HCT116 (cell line): ENCODE data around the gene SPRED2. TPM values are rescaled to one million over a fixed set of nuclear protein-coding genes. Genes with fewer than 3 reads are reported as not detected.
A peak's percentile ranks its signal among the peaks of the same experiment; 100 is the strongest.

Source experiments
- ATAC-seq: fragments of 200-7000 bp; cut with Tn5 transposase; 2 replicates; pipeline ENCODE4 v1.9.1; 2020; ENCODE audit warnings: mild to moderate bottlenecking, moderate library complexity
- BruUV-seq: library from RNA; stranded (reverse); fragments of 400-500 nt; replicated peaks from 2 replicates; lab custom pipeline; 2021; lab: Mats Ljungman, UMichigan
- CTCF ChIA-PET: fragments of 300-600 bp; sonication (Branson Sonifier 250); formaldehyde crosslinking; loops from one replicate; lab custom pipeline; 2021; ENCODE audit warnings: antibody characterized with exemption; lab: Charles Lee
- POLR2A ChIA-PET: fragments of 300-600, 350-600 bp; sonication (Branson Sonifier 250); formaldehyde crosslinking; loops from one replicate; lab custom pipeline; 2021; ENCODE audit warnings: antibody characterized with exemption; lab: Charles Lee
- RAD21 ChIA-PET, 2 experiments: fragments of 300-600 bp; sonication (Branson Sonifier 250); formaldehyde crosslinking; loops; one replicate each; lab custom pipeline; 2023; ENCODE audit warnings: low total read pairs in 2 of 2; ENCODE audit not compliant: uncharacterized antibody in 2 of 2, unreplicated experiment in 2 of 2, low non-redundant PET in 1 of 2; lab: Charles Lee
- DNase-seq: peaks from one replicate; pipeline ENCODE4 v3.0.0-alpha.2; 2010; ENCODE audit warnings: low read depth, low spot score
- H2AFZ ChIP-seq: fragments of 200-600 bp; shearing (Covaris generic), sonication (generic); 2 replicates; pipeline ENCODE4 v1.6.1; 2017; ENCODE audit warnings: low read depth, mixed run types, mixed read lengths, antibody characterized with exemption, low read length; ENCODE audit not compliant: poor library complexity, severe bottlenecking
- H3K27ac ChIP-seq: 2 replicates; pipeline ENCODE4 v1.5.1; 2012; ENCODE audit warnings: low read depth, low read length
- H3K27me3 ChIP-seq: fragments of 200-600 bp; sonication (generic); 2 replicates; pipeline ENCODE4 v1.6.1; 2016; ENCODE audit warnings: mixed run types, low read length, mixed read lengths; ENCODE audit not compliant: insufficient read depth
- H3K36me3 ChIP-seq, 2 experiments: fragments of 200-500 bp in 1 of 2; fragments of 200-600 bp in 1 of 2; sonication (Bioruptor generic) in 1 of 2; sonication (generic) in 1 of 2; 2 replicates each; pipeline versions ENCODE4 v1.5.1 to v1.6.1; 2014 to 2016; ENCODE audit warnings: low read length in 2 of 2, inconsistent platforms in 1 of 2, mixed read lengths in 1 of 2, mixed run types in 1 of 2; ENCODE audit not compliant: insufficient read depth in 2 of 2, control insufficient read depth in 1 of 2
- H3K4me1 ChIP-seq, 2 experiments: fragments of 200-600 bp in 1 of 2; sonication (generic) in 1 of 2; 2 replicates each; pipeline versions ENCODE4 v1.5.1 to v1.6.1; 2012 to 2017; ENCODE audit warnings: low read length in 2 of 2, inconsistent platforms in 1 of 2, mild to moderate bottlenecking in 1 of 2, mixed read lengths in 1 of 2, mixed run types in 1 of 2, moderate library complexity in 1 of 2; ENCODE audit not compliant: insufficient read depth in 2 of 2, control insufficient read depth in 1 of 2
- H3K4me2 ChIP-seq: fragments of 200-600 bp; sonication (generic); 2 replicates; pipeline ENCODE4 v1.6.1; 2017; ENCODE audit warnings: mixed run types, low read length, mixed read lengths
- H3K4me3 ChIP-seq, 2 experiments: fragments of 200-600 bp in 1 of 2; sonication (generic) in 1 of 2; replicated peaks in 1 of 2; 2 replicates each; pipeline ENCODE4 v1.5.1; 2011 to 2016; ENCODE audit warnings: low read length in 2 of 2, control low read depth in 1 of 2, low read depth in 1 of 2, mild to moderate bottlenecking in 1 of 2, mixed read lengths in 1 of 2, mixed run types in 1 of 2
- H3K79me2 ChIP-seq: fragments of 200-600 bp; sonication (generic); 2 replicates; pipeline ENCODE4 v1.6.1; 2017; ENCODE audit warnings: mild to moderate bottlenecking, mixed run types, low read length, moderate library complexity, mixed read lengths; ENCODE audit not compliant: insufficient read depth
- H3K9ac ChIP-seq: fragments of 200-600 bp; sonication (generic); 2 replicates; pipeline ENCODE4 v1.6.1; 2016; ENCODE audit warnings: low read length, mixed read lengths
- H3K9me2 ChIP-seq: fragments of 200-600 bp; sonication (generic), shearing (Covaris generic); 2 replicates; pipeline ENCODE4 v1.6.1; 2017; ENCODE audit warnings: mixed run types, mild to moderate bottlenecking, moderate library complexity; ENCODE audit not compliant: insufficient read depth
- H3K9me3 ChIP-seq, 2 experiments: fragments of 200-500 bp in 1 of 2; fragments of 200-600 bp in 1 of 2; sonication (Bioruptor generic) in 1 of 2; sonication (generic) in 1 of 2; 2 replicates each; pipeline ENCODE4 v1.6.1; 2014 to 2017; ENCODE audit warnings: low read length in 2 of 2, mixed read lengths in 2 of 2, inconsistent platforms in 1 of 2, low read depth in 1 of 2, mild to moderate bottlenecking in 1 of 2, mixed run types in 1 of 2, moderate library complexity in 1 of 2; ENCODE audit not compliant: control insufficient read depth in 1 of 2, insufficient read depth in 1 of 2
- H4K20me1 ChIP-seq: fragments of 200-600 bp; sonication (generic), shearing (Covaris generic); 2 replicates; pipeline ENCODE4 v1.6.1; 2017; ENCODE audit warnings: mixed run types, mild to moderate bottlenecking, moderate library complexity; ENCODE audit not compliant: insufficient read depth
- EGR1 ChIP-seq: IDR thresholded peaks from 2 replicates; pipeline ENCODE4 v1.6.1; 2012; ENCODE audit warnings: low read depth
- EZH2 ChIP-seq: fragments of 200-600 bp; sonication (generic); IDR thresholded peaks from 2 replicates; pipeline ENCODE4 v1.6.1; 2017; ENCODE audit warnings: antibody characterized with exemption, mixed run types
- EZH2phosphoT487 ChIP-seq: fragments of 200-600 bp; IDR thresholded peaks from 2 replicates; pipeline ENCODE4 v1.6.1; 2018; ENCODE audit warnings: antibody characterized with exemption, borderline replicate concordance
- FOSL1 ChIP-seq: IDR thresholded peaks from 2 replicates; pipeline ENCODE4 v1.6.1; 2012; ENCODE audit warnings: low read depth
- POLR2A ChIP-seq: IDR thresholded peaks from 2 replicates; pipeline ENCODE4 v1.7.0; 2011; ENCODE audit warnings: borderline replicate concordance; ENCODE audit not compliant: insufficient read depth, insufficient read length; ENCODE audit errors: extremely low read depth
- TCF7L2 ChIP-seq: IDR thresholded peaks from 2 replicates; pipeline ENCODE4 v1.7.0; 2011; ENCODE audit warnings: borderline replicate concordance, inconsistent platforms; ENCODE audit not compliant: insufficient read depth, insufficient read length; ENCODE audit errors: extremely low read depth
- YY1 ChIP-seq: IDR thresholded peaks from 2 replicates; pipeline ENCODE4 v1.6.1; 2011; ENCODE audit warnings: low read length, low read depth, moderate library complexity, mild to moderate bottlenecking; ENCODE audit not compliant: insufficient replicate concordance; ENCODE audit errors: extremely low read depth
- ZNF274 ChIP-seq: fragments of 200-500 bp; sonication (Bioruptor generic); IDR thresholded peaks from 2 replicates; pipeline ENCODE4 v1.6.1; 2014; ENCODE audit warnings: mild to moderate bottlenecking, low read depth, low read length, inconsistent platforms
- intact Hi-C: fragments of 100-400 bp; cut with micrococcal nuclease; formaldehyde crosslinking; loops from 2 replicates; pipeline ENCODE4 v1.10.0; 2022
- total RNA-seq: library from RNA; stranded (reverse); gene quantifications from one replicate; pipeline ENCODE4 v1.2.1, GENCODE V29; 2021; ENCODE audit not compliant: unreplicated experiment
- TF ChIP-seq, protein P1 (sequence below): IDR thresholded peaks from 2 replicates; pipeline ENCODE4 v1.6.1; 2012
- TF ChIP-seq, protein P2 (sequence below): IDR thresholded peaks from 2 replicates; pipeline ENCODE4 v1.6.1; 2012

Gene SPRED2
- total RNA-seq, 1 experiment from 2014 or later: 62.6 TPM

DNA sequence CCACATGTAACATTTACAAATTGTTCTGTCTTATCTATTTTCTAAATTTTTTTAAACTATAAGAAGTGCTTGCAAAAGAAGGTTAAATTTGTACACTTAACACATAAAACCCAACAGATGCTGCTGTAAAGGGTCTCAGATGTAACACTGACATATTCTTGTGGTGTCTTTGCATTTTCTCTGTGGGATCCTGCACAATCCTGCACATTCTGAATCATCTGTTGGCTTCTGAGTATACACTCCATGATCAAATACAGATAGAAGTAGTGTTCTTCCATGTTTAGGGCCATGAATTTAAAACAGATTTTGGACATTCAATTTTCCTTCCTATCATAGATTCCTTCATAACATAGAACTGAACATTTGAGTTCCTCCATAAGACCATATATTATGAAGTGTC, 89.0 kb downstream of the SPRED2 start:
- no peak overlapping the region for H3K9ac ChIP-seq
- BruUV-seq: no TSS peak
- H3K9me3 ChIP-seq: no peaks in the 10 kb centered on the region
- RAD21 ChIA-PET: no interaction called here
- H4K20me1 ChIP-seq: 0 out of 2 replicates have a peak, but pooled peaks cover 3% of the 10 kb centered on the region
- CTCF ChIA-PET: no interaction called here
- no peaks in the 10 kb centered on the region for H3K27me3 ChIP-seq
- H3K27ac ChIP-seq: no peak overlapping the region
- H3K36me3 ChIP-seq: peaks cover 0 to 6% of the 10 kb centered on the region in 2 experiments; a peak in 2 of 4 replicates
- POLR2A ChIA-PET: no interaction called here
- intact Hi-C loops: no loop called here
- no peaks in the 10 kb centered on the region; a peak in 1 of 4 replicates for H3K4me1 ChIP-seq
- ATAC-seq: no peak
- H2AFZ ChIP-seq: no peak overlapping the region
- H3K79me2 ChIP-seq: peaks cover 40% of the 10 kb centered on the region
- no peak for DNase-seq
- no peak overlapping the region for H3K4me2 ChIP-seq
- H3K4me3 ChIP-seq: no peak overlapping the region
- TF ChIP-seq EZH2 (no peak), EZH2phosphoT487 (no peak)
- H3K9me2 ChIP-seq: no peaks in the 10 kb centered on the region

DNA sequence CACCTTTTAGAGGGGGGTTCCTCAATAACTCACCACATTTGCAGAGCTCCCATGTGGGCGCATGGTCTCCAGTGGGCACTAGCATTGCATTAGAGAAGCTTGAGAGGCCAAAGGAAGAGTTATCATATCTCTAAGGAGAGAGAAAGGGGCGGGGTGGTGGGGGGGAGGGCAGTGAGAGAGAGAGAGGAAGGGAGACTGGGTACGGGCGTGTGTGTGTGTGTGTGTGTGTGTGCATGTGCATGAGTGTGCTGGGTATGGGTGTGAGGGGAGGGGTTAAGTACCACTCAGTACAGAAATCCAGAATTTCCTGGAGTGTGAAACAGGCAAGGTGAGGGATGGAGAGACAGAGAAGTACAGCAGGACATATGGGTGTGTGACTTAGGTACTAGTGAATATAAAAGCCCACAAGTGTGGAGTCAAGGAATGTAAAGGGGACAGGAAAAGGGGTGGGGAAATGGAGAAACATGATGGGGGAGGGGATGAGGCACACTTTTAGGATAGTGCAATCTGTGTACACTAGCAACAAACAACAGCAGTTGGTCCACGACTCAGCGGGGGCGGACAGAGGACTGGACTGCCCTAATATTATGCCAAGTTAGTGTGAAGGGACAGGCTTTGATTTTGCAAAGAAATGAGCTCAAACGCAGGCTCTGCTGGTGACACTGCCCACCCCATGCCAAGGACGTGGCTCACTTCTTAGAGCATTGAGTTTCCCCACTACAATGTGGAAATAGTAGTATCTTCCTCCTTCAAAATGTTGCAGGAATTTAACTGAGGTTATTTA, 91.3 kb downstream of the SPRED2 start:
- no peaks in the 10 kb centered on the region for H3K9me3 ChIP-seq
- H4K20me1 ChIP-seq: 0 out of 2 replicates have a peak, but pooled peaks cover 3% of the 10 kb centered on the region
- TF ChIP-seq TCF7L2 (no peak), EGR1 (no peak), POLR2A (no peak), YY1 (no peak), FOSL1 (no peak), ZNF274 (no peak)
- TF ChIP-seq, protein P1, sequence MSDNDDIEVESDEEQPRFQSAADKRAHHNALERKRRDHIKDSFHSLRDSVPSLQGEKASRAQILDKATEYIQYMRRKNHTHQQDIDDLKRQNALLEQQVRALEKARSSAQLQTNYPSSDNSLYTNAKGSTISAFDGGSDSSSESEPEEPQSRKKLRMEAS: no peak
- TF ChIP-seq, protein P2, sequence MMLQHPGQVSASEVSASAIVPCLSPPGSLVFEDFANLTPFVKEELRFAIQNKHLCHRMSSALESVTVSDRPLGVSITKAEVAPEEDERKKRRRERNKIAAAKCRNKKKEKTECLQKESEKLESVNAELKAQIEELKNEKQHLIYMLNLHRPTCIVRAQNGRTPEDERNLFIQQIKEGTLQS: no peak
- peaks cover 17% of the 10 kb centered on the region; the same call in 1 of the 2 replicates for H3K79me2 ChIP-seq
- CTCF ChIA-PET: interaction anchor here (1.6 kb wide), 1 partner anchor 10 kb away, joined by 3 read pairs; no protein-coding TSS in a partner anchor
- no peak overlapping the region for H3K27ac ChIP-seq
- DNase-seq (no peak), ATAC-seq (peak; percentile 34; the same call in 1 of the 2 replicates)
- RAD21 ChIA-PET: interaction anchor here in 1 of 2 experiments (0.6 kb wide), 1 partner anchor 32 kb away, joined by 3 read pairs; no protein-coding TSS in a partner anchor
- H3K4me2 ChIP-seq: no peak overlapping the region
- H2AFZ ChIP-seq: no peak overlapping the region
- H3K27me3 ChIP-seq: no peaks in the 10 kb centered on the region
- H3K36me3 ChIP-seq: peaks cover 0 to 6% of the 10 kb centered on the region in 2 experiments; a peak in 2 of 4 replicates
- BruUV-seq: no TSS peak
- H3K4me1 ChIP-seq: no peaks in the 10 kb centered on the region; a peak in 1 of 4 replicates
- H3K9ac ChIP-seq: no peak overlapping the region
- POLR2A ChIA-PET: no interaction called here
- H3K4me3 ChIP-seq: no peak overlapping the region
- intact Hi-C loops: no loop called here
- no peaks in the 10 kb centered on the region for H3K9me2 ChIP-seq
